ENCODE measurements around the gene FAM13C.

Gene FAM13C

GRCh38 chr10:59361663-59362143 is 646 bp downstream of the FAM13C start:
- DNase-seq (ENCODE audit: low read depth in 3 of 3): no peak

GRCh38 chr10:59360605-59361405 is 1.5 kb downstream of the FAM13C start:
- DNase-seq (ENCODE audit: low read depth in 3 of 3): no peak

- no peak for DNase-seq (ENCODE audit: low read depth in 3 of 3)
These were observed 3.8 kb downstream of the FAM13C start for GRCh38 chr10:59358576-59358975.

DNA sequence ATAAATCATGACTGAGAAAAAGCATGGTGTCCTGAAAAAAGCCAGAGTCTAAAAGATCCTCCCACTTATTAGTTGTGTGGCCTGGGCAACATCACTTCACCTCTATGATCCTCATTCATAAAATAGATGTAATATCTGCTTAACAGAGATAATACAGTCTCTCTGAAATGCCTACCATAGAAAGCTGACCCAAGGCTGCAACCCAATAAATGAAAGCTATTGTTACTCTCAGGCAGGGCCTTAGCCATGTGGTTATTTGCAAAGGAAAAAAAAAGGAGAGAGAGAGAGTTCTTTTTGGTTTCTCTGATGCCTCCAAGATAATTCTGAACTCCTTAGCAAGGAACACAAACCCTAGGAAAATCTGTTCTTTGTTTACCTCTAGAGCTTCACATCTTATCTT is 7.9 kb downstream of the FAM13C start:
- DNase-seq (ENCODE audit: low read depth in 3 of 3): no peak

DNA sequence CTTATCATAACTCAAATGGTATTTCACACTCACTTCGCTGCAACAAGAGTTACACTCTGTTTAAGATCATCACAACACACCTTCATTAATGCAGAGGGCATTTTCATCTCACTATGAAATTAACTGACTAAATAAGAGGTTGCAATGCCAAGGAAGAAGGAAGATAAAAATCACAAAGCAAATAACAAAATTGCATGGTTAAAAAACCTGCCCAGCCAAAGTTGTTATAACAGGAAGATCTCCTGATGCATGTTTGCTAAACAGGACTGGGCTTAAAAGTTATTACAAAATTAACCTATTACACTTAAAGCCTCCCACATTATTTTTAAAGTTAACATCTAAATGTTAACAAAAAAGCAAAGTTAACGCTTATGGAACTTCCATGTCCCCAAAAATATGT is 11.8 kb downstream of the FAM13C start:
- no peak for DNase-seq (ENCODE audit: low read depth in 3 of 3)

- DNase-seq (ENCODE audit: low read depth in 3 of 3): no peak
These were observed 16.0 kb downstream of the FAM13C start for GRCh38 chr10:59346321-59346720.

GRCh38 chr10:59342723-59343122 is 19.6 kb downstream of the FAM13C start:
- DNase-seq (ENCODE audit: low read depth in 3 of 3): no peak

DNA sequence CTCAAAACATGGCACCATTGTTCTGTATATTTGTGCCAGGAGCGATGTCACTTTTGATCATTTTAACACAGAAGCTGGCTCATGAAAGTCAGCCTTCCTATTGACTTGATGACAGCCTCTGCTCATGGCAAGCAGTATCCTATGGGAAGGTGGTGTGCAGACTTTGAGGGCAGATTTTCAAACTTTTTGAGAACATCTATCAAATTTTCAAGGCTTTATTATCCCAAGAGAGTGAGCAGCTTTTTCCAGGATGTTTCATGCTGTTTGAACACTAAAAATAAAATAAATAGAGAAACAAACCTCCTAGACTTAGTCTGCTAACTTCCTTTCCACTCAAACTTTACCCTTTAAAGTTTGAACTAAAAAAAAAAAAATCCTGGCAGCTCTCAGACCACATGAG is 20.3 kb downstream of the FAM13C start:
- DNase-seq (ENCODE audit: low read depth in 3 of 3): no peak

GRCh38 chr10:59340285-59340684 is 22.1 kb downstream of the FAM13C start:
- DNase-seq (ENCODE audit: low read depth in 3 of 3): no peak

- DNase-seq (ENCODE audit: low read depth in 3 of 3): no peak
These were observed 23.0 kb downstream of the FAM13C start for GRCh38 chr10:59339351-59339750.

DNA sequence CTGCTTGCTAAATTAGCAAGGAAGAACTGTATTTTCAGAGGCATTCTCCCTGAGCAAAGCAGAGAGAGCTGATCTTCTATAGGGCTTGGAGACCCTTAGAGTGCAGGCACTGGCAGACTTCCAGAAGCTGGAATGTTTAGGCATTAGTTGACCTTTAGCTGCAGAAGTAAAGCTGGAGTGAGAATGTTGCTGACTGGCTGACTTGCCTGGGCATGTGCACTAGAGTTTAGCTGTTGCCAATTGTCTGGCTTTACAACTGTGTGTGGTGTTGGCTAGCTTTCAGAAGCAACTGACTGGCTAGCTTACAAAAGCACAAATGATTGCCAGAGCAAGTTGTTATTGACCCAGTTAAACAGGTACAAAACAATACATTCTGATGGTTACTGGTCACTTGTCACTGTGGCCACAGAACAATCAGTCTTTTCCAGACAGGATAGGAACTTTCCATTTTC is 25.1 kb downstream of the FAM13C start:
- DNase-seq (ENCODE audit: low read depth in 3 of 3): no peak

- no peak for DNase-seq (ENCODE audit: low read depth in 3 of 3)
These were observed 25.7 kb downstream of the FAM13C start for GRCh38 chr10:59336632-59337031.

DNA sequence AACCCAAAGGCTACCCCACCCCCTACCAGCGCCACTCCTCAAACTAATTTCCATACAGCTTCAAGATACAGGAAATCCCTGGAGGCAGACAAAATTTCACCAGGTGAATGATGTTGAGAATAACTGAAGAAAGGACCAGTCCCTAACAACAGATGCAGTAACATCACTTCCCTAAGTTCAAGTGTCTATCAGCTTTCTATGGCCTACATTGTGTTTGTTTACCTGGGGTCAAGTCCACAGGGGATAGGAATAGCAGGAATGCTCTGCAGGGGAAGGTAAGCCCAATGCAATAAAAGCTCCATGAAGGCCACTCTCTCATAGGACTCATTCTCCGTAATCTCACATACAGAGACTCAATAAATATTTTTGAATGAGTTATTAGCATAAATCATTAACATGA is 26.9 kb downstream of the FAM13C start:
- no peak for DNase-seq (ENCODE audit: low read depth in 3 of 3)

- no peak for DNase-seq (ENCODE audit: low read depth in 3 of 3)
These were observed 28.6 kb downstream of the FAM13C start for GRCh38 chr10:59333701-59334100.

DNA sequence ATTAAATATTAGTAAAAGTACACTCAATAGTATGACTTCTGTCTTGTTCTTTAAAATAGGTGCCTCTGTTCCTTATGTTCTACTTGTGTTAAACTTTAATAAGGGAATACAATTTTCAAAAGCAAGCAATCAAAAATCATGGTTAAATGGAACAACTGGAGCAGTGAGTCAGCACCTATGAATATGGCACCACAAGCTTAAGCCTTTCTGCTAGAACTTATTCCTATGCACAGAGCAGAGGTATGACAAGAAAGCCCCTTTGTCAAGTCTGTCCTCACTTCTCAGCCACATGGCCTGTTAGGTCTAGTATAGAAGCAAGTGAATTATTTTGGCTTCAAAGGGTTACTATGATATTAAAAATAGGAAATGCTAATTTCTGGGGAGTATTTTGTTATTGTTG is 29.8 kb downstream of the FAM13C start:
- DNase-seq (ENCODE audit: low read depth in 3 of 3): no peak

DNA sequence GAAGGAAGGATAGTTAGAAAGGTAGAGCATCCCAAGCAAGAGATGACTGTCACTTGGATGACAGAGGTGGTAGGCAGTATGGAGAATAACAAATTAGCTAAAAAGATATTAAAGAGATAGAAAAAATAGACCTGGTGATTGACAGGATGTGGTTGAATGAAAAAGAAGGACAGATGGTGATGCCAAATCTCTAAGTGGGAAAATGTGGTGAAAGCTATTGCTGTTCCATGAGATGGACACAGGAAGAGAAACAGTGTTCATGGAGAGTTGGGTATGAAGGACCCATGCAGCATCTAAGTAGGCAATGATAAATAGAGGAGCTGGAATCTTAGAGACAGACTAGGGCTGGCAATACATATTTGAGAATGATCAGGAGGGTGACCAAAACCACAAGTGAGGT is 30.7 kb downstream of the FAM13C start:
- no peak for DNase-seq (ENCODE audit: low read depth in 3 of 3)

GRCh38 chr10:59325116-59325515 is 37.2 kb downstream of the FAM13C start:
- no peak for DNase-seq (ENCODE audit: low read depth in 3 of 3)

DNA sequence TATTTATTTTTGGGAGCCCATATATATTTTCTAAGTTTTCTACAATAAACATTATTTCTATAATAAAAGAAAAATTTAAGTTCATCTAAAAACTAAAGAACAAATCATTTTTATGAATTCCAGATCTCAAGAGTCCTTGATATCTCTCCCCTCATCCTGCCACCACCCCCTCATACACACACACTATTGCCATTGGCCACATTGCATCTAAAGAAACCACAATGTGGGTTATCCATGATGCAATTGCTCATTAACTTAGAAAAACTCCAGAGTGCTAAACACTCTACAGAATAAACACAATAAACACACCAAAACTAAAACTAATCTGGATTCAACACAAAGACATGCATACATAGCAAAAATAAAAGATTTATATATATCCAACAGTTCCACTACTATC is 37.8 kb downstream of the FAM13C start:
- no peak for DNase-seq (ENCODE audit: low read depth in 3 of 3)

DNA sequence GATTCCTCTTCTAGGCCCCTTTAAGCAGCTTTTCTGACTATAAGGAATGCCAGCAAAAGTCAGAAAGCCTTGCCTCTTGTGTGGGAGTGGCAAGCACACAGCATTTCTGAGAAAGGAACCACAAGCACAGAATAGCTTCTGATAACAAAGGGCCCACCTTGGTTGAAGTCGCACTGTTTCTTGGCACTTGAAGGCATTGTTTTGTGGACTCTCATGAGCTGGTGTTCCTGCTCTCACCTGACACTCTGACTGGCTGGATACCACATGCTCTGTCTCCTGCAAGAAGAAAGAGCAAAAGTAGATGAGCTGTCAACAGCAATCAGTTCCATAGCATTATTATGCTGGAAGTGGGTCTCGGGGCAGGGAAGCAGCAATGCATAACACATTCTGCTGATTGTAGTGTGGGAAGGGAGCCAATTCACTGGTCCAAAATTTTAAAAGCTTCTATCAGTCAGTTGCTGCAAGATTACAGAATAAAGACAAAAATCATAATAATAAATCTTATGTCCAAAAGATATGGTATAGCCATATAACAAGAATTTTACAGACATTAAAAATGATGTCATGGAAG is 38.4 kb downstream of the FAM13C start:
- DNase-seq (ENCODE audit: low read depth in 3 of 3): no peak

DNA sequence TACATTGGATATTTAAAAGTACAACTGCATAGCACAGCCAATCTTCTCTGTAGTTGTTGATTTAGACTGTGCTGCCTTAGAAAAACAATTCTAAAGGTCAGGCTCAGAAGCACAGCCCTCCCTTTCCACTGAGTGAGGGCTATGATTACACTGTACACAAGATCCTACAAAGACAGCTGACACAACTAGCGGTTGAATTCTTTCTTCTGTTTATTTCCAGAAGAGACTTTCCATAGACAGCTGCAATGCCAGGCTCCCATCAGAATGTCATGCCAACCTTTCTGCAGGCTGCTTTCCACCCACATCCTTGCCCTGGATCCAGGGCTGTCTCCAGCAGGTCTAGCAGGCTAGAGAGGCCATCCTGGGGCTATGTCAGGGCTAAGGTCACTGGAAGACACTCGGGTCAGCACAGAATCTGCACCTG is 39.3 kb downstream of the FAM13C start:
- DNase-seq (ENCODE audit: low read depth in 3 of 3): no peak

DNA sequence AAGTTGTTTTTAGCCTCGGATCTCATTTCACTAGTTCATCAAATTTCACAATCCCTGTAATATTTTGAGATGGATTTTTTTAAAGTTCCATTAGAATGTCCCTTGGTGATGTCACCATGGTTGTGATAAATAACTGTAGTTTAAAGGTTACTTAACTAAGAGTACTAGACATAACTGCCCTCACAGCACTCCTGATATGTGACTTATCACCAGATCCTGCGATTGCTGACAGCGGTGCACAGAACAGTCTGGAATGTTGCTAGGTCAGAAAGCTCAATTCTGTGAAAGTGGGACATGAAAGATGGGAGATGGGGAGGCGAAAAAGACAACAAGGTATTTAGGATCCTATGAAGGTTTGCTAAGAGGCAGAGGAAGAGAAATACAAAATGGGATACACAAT is 40.2 kb downstream of the FAM13C start:
- no peak for DNase-seq (ENCODE audit: low read depth in 3 of 3)

DNA sequence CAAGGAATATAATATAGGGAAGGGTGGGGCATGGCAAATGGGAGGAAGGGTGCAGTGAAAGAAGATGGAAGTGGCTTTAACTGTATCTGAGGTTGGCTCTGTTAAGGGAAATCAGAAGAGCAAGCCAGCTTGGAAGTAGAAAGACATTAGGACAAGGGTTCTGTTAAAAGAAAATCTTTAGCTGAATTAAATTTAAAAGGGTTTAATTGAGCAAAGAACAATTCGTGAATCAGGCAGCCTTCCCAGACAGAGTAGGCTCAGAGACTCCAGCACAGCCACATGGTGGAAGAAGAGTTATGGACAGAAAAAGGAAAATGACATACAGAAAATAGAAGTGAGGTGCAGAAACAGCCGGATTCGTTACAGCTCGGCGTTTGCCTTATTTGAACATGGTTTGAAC is 42.0 kb downstream of the FAM13C start:
- DNase-seq (ENCODE audit: low read depth in 3 of 3): no peak

- DNase-seq (ENCODE audit: low read depth in 3 of 3): no peak
These were observed 42.5 kb downstream of the FAM13C start for GRCh38 chr10:59319854-59320253.
